ENCODE results near the gene SPATA6.

The SPATA6 gene

DNA sequence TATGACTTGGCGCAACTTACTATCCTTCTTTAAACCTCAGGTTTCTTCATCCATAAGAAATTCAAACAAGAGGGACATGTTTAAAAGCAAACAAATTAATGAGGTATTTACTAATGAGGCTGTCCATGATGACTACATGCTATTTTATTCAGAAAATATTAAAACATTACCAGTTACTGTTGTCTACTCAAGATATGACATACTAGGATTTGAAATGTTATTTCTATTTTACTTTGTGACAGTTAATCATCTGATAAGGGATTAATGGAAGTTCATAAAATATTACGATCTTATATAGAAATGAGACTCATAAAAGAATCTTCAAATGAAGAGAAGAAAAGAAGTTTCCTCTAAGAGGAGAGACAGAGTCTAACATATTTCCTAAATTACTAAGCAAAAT lies 80.1 kb downstream of the SPATA6 start:
- DNase-seq (ENCODE audit: extremely low spot score) = no peak
- TF ChIP-seq HDGF (IDR thresholded peaks at IDR 0.05; ENCODE audit: borderline replicate concordance) = no peak
- no peak for TF ChIP-seq NFRKB (IDR thresholded peaks at IDR 0.05)
- TF ChIP-seq ARNT (IDR thresholded peaks at IDR 0.05) = no peak
- no peak for TF ChIP-seq BHLHE40 (IDR thresholded peaks at IDR 0.05; ENCODE audit: borderline replicate concordance)
- TF ChIP-seq FOXK2 (IDR thresholded peaks at IDR 0.05) = no peak
- TF ChIP-seq FOXM1 (IDR thresholded peaks at IDR 0.05; ENCODE audit: borderline replicate concordance) = no peak
- no peak for TF ChIP-seq ELF4 (IDR thresholded peaks at IDR 0.05)
- TF ChIP-seq LEF1 (IDR thresholded peaks at IDR 0.05; ENCODE audit: borderline replicate concordance) = no peak
- TF ChIP-seq PKNOX1 (IDR thresholded peaks at IDR 0.05) = no peak
- TF ChIP-seq FOXA1 (IDR thresholded peaks at IDR 0.05) = no peak
- CTCF ChIA-PET = no interaction called here
- POLR2A ChIA-PET = no interaction called here

- CTCF ChIA-PET = no interaction called here
- no peak for TF ChIP-seq L3MBTL2 (conservative IDR thresholded peaks at IDR 0.05)
- TF ChIP-seq LEF1 (IDR thresholded peaks at IDR 0.05; ENCODE audit: borderline replicate concordance) = no peak
- no peak for TF ChIP-seq ZNF384 (IDR thresholded peaks at IDR 0.05)
- TF ChIP-seq BHLHE40 (IDR thresholded peaks at IDR 0.05; ENCODE audit: borderline replicate concordance) = no peak
- TF ChIP-seq FOXK2 (IDR thresholded peaks at IDR 0.05) = no peak
- TF ChIP-seq PKNOX1 (IDR thresholded peaks at IDR 0.05) = no peak
- no peak for TF ChIP-seq NFRKB (IDR thresholded peaks at IDR 0.05)
- no peak for TF ChIP-seq FOXA1 (IDR thresholded peaks at IDR 0.05)
- TF ChIP-seq FOXM1 (IDR thresholded peaks at IDR 0.05; ENCODE audit: borderline replicate concordance) = no peak
- no peak for TF ChIP-seq SUZ12 (IDR thresholded peaks at IDR 0.05)
- DNase-seq (ENCODE audit: extremely low spot score) = no peak
- POLR2A ChIA-PET = no interaction called here
Measured at GRCh38 chr1:48387409-48387808, 84.6 kb downstream of the SPATA6 start.

DNA sequence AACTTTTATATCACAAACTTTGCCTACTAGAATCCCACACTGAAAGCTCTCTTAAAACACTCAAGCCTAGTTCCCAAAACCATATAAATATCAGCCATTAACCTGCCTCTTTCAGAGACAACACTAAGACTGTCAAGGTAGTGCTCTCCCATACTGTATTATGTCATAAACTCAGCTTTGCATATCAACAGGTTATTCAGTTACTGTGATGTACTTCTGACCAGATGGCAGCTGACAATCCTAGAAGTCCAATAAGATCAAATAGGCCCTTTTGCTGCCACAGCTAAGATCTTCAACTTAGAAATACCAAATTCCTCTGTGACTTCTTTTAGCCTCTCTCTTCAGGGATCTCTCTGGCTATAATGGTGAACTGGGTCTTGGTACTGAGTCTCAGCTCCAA lies 97.2 kb downstream of the SPATA6 start:
- no peak for TF ChIP-seq NFRKB (IDR thresholded peaks at IDR 0.05)
- no peak for TF ChIP-seq ZNF384 (IDR thresholded peaks at IDR 0.05)
- TF ChIP-seq FOXM1 (IDR thresholded peaks at IDR 0.05; ENCODE audit: borderline replicate concordance) = no peak
- TF ChIP-seq PKNOX1 (IDR thresholded peaks at IDR 0.05) = no peak
- no peak for TF ChIP-seq SP1 (IDR thresholded peaks at IDR 0.05)
- POLR2A ChIA-PET = no interaction called here
- CTCF ChIA-PET = no interaction called here
- no peak for DNase-seq (ENCODE audit: extremely low spot score)

GRCh38 chr1:48371598-48371997 lies 100.4 kb downstream of the SPATA6 start:
- DNase-seq (ENCODE audit: extremely low spot score) = no peak
- ChIA-PET CTCF (no interaction called here), POLR2A (no interaction called here)
- no peak for TF ChIP-seq ARNT (IDR thresholded peaks at IDR 0.05)
- no peak for TF ChIP-seq SUZ12 (IDR thresholded peaks at IDR 0.05)
- no peak for TF ChIP-seq TARDBP (IDR thresholded peaks at IDR 0.05)
- TF ChIP-seq BHLHE40 (IDR thresholded peaks at IDR 0.05; ENCODE audit: borderline replicate concordance) = no peak
- no peak for TF ChIP-seq ZNF384 (IDR thresholded peaks at IDR 0.05)
- TF ChIP-seq ELF4 (IDR thresholded peaks at IDR 0.05) = no peak
- no peak for TF ChIP-seq LEF1 (IDR thresholded peaks at IDR 0.05; ENCODE audit: borderline replicate concordance)
- TF ChIP-seq L3MBTL2 (conservative IDR thresholded peaks at IDR 0.05) = no peak
- TF ChIP-seq FOXA1 (IDR thresholded peaks at IDR 0.05) = no peak
- TF ChIP-seq NFRKB (IDR thresholded peaks at IDR 0.05) = no peak

GRCh38 chr1:48362901-48363300 lies 109.1 kb downstream of the SPATA6 start:
- DNase-seq (ENCODE audit: extremely low spot score) = no peak
- TF ChIP-seq LEF1 (IDR thresholded peaks at IDR 0.05; ENCODE audit: borderline replicate concordance) (no peak), SUZ12 (IDR thresholded peaks at IDR 0.05) (no peak), FOXK2 (IDR thresholded peaks at IDR 0.05) (no peak), L3MBTL2 (conservative IDR thresholded peaks at IDR 0.05) (no peak), NFRKB (IDR thresholded peaks at IDR 0.05) (no peak), SP1 (IDR thresholded peaks at IDR 0.05) (no peak), ZNF384 (IDR thresholded peaks at IDR 0.05) (no peak), ELF4 (IDR thresholded peaks at IDR 0.05) (no peak)
- ChIA-PET POLR2A (no interaction called here), CTCF (no interaction called here)

GRCh38 chr1:48356901-48357300 lies 115.1 kb downstream of the SPATA6 start:
- CTCF ChIA-PET = no interaction called here
- POLR2A ChIA-PET = interaction anchor here (1.5 kb wide), 1 partner anchor 115 kb away, joined by 3 read pairs; the partner anchor contains the start of gene SPATA6
- TF ChIP-seq CTBP1 (IDR thresholded peaks at IDR 0.05; ENCODE audit: borderline replicate concordance) (no peak), LEF1 (IDR thresholded peaks at IDR 0.05; ENCODE audit: borderline replicate concordance) (no peak), ARNT (IDR thresholded peaks at IDR 0.05) (no peak), NFRKB (IDR thresholded peaks at IDR 0.05) (no peak), PKNOX1 (IDR thresholded peaks at IDR 0.05) (no peak), ZNF384 (IDR thresholded peaks at IDR 0.05) (no peak), HDGF (IDR thresholded peaks at IDR 0.05; ENCODE audit: borderline replicate concordance) (no peak), BHLHE40 (IDR thresholded peaks at IDR 0.05; ENCODE audit: borderline replicate concordance) (no peak), FOXA1 (IDR thresholded peaks at IDR 0.05) (no peak), SP1 (IDR thresholded peaks at IDR 0.05) (no peak), TARDBP (IDR thresholded peaks at IDR 0.05) (no peak), L3MBTL2 (conservative IDR thresholded peaks at IDR 0.05) (no peak), FOXM1 (IDR thresholded peaks at IDR 0.05; ENCODE audit: borderline replicate concordance) (no peak), ELF4 (IDR thresholded peaks at IDR 0.05) (no peak), SUZ12 (IDR thresholded peaks at IDR 0.05) (no peak), FOXK2 (IDR thresholded peaks at IDR 0.05) (no peak)
- DNase-seq (ENCODE audit: extremely low spot score) = no peak

Data from HEK293T (cell line).